ENCODE results near the gene GNB1. TPM values are rescaled to one million over a fixed set of nuclear protein-coding genes. Genes with fewer than 3 reads are reported as not detected.
A peak's percentile ranks its signal among the peaks of the same experiment; 100 is the strongest.

GNB1 gene
- total RNA-seq, 2 experiments from 2014 or later: 138 to 149 TPM

DNA sequence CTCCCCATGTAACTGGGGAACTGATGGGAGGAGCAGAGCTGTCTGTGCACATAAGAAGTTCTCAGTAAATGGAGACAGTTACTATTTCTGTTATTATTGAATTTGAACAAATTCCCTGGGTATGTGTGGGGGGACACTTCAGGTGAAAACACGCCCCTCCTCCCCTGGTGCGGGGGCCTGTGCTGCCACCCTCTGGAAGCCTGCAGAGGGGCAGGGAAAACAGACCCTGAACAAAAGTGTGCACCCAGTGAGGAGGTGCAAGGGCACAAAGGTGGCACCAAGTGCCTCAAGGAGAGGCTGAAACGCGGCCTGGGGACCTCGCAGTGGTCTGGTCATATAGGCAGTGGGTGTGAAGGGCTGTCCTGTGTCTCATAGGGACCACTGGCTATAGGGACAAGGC is 94.4 kb downstream of the GNB1 start:
- Histone ChIP-seq H3K27ac (ENCODE audit: low read depth in 1 of 2, low read length in 2 of 2) (no peak overlapping the region), H3K4me3 (ENCODE audit: low read length) (no peak overlapping the region), H3K9me3 (ENCODE audit: control insufficient read depth in 1 of 2, insufficient read depth in 1 of 2, low read length in 2 of 2) (no peaks in the 10 kb centered on the region), H3K4me1 (ENCODE audit: insufficient read depth, low read length) (peaks cover 7% of the 10 kb centered on the region), H3K36me3 (ENCODE audit: insufficient read depth, low read length) (peaks cover 84% of the 10 kb centered on the region), H3K27me3 (ENCODE audit: control insufficient read depth in 1 of 2, insufficient read depth in 2 of 2, low read length in 2 of 2) (no peaks in the 10 kb centered on the region)
- TF ChIP-seq, protein P1, sequence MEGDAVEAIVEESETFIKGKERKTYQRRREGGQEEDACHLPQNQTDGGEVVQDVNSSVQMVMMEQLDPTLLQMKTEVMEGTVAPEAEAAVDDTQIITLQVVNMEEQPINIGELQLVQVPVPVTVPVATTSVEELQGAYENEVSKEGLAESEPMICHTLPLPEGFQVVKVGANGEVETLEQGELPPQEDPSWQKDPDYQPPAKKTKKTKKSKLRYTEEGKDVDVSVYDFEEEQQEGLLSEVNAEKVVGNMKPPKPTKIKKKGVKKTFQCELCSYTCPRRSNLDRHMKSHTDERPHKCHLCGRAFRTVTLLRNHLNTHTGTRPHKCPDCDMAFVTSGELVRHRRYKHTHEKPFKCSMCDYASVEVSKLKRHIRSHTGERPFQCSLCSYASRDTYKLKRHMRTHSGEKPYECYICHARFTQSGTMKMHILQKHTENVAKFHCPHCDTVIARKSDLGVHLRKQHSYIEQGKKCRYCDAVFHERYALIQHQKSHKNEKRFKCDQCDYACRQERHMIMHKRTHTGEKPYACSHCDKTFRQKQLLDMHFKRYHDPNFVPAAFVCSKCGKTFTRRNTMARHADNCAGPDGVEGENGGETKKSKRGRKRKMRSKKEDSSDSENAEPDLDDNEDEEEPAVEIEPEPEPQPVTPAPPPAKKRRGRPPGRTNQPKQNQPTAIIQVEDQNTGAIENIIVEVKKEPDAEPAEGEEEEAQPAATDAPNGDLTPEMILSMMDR (IDR thresholded peaks at IDR 0.05): peak; percentile 30
- Mint-ChIP-seq H3K4me1 (ENCODE audit: low read depth) (peaks cover 7% of the 10 kb centered on the region), H3K36me3 (ENCODE audit: low read depth) (peaks cover 89% of the 10 kb centered on the region), H3K27me3 (no peaks in the 10 kb centered on the region), H3K4me3 (no peak overlapping the region), H3K9me3 (no peaks in the 10 kb centered on the region), H3K27ac (peak overlapping the region; percentile 27)
- ATAC-seq (ENCODE audit: poor library complexity): peak; percentile 54
- ChIA-PET CTCF (interaction anchor here (1.1 kb wide), 1 partner anchor 112 kb away, joined by 3 read pairs; no protein-coding TSS in a partner anchor), POLR2A (no interaction called here)
- DNase-seq: peak in 7 of 14 experiments; percentile 14 to 48 (median 28)
- intact Hi-C loops (cut with DNase I, micrococcal nuclease): no loop called here

DNA sequence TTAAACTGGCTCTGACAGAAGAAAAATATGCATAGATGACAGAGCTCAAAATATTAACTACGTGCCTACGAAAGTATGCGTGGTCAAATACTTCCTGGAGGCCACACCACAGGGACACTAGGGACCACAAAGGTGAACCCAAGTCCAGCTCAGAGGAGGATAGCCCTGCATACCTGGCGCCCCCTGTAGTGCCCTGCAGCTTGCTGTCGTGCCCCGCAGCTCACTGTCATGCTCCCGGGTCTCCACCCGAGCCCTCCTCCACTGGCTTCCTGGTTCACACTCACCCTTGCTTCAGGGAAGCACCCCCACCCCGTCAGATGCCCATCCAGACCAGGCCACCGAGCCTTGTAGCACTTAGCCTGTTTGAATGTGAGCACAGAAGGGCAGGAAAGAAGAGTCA is 95.9 kb downstream of the GNB1 start:
- Mint-ChIP-seq H3K27me3 (no peaks in the 10 kb centered on the region), H3K4me3 (no peak overlapping the region), H3K4me1 (ENCODE audit: low read depth) (peaks cover 4% of the 10 kb centered on the region), H3K9me3 (no peaks in the 10 kb centered on the region), H3K36me3 (ENCODE audit: low read depth) (peaks cover 88% of the 10 kb centered on the region), H3K27ac (no peak overlapping the region)
- DNase-seq: no peak
- ATAC-seq (ENCODE audit: poor library complexity): no peak
- H3K4me1 ChIP-seq (ENCODE audit: insufficient read depth, low read length): peaks cover 7% of the 10 kb centered on the region
- H3K9me3 ChIP-seq (ENCODE audit: control insufficient read depth in 1 of 2, insufficient read depth in 1 of 2, low read length in 2 of 2): no peaks in the 10 kb centered on the region
- intact Hi-C loops (cut with DNase I, micrococcal nuclease): no loop called here
- H3K4me3 ChIP-seq (ENCODE audit: low read length): no peak overlapping the region
- H3K27ac ChIP-seq (ENCODE audit: low read depth in 1 of 2, low read length in 2 of 2): no peak overlapping the region
- TF ChIP-seq, protein P1 (IDR thresholded peaks at IDR 0.05): no peak
- ChIA-PET CTCF (no interaction called here), POLR2A (no interaction called here)
- peaks cover 87% of the 10 kb centered on the region for H3K36me3 ChIP-seq (ENCODE audit: insufficient read depth, low read length)
- no peaks in the 10 kb centered on the region for H3K27me3 ChIP-seq (ENCODE audit: control insufficient read depth in 1 of 2, insufficient read depth in 2 of 2, low read length in 2 of 2)

DNA sequence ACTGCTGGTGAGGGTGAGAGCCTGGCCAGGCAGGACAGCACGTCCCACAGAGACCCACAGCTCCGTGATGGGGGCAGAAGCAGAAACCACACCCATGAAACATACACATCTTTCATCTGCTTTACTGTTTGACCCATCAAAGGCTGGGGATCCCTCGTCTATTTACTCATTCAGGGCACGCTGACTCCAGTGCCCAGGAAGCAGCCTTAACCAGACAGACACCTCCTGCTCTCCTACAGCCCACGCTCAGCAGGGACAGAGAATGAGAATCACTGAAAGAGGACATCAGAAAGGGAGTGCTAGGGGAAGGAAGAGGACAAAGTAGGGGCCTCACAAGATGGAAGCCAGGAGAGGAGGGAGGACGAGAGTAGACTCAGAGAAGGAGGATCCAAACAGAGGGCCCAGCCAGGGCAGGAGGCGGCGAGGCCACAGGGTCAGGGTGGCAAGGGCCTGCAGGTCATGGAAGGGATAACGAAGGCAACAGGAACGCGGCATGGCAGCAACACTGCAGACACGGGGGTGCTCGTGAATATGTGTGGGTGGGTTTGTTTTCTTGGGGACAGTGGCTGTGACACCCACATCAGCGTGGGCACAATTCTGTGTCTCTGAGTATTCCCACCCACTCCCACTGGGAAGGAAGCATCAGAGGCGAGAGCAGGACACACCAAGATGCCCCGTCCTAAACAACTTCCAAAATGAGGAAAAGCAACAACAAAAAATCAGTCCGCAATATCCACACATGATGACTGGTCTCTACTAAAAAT is 97.2 kb downstream of the GNB1 start:
- intact Hi-C loops (cut with DNase I, micrococcal nuclease): no loop called here
- no peak for ATAC-seq (ENCODE audit: poor library complexity)
- Mint-ChIP-seq H3K27me3 (no peaks in the 10 kb centered on the region), H3K27ac (peak overlapping the region; percentile 13), H3K36me3 (ENCODE audit: low read depth) (peaks cover 88% of the 10 kb centered on the region), H3K4me3 (no peak overlapping the region), H3K9me3 (no peaks in the 10 kb centered on the region), H3K4me1 (ENCODE audit: low read depth) (peaks cover 4% of the 10 kb centered on the region)
- POLR2A ChIA-PET: no interaction called here
- Histone ChIP-seq H3K36me3 (ENCODE audit: insufficient read depth, low read length) (peaks cover 89% of the 10 kb centered on the region), H3K9me3 (ENCODE audit: control insufficient read depth in 1 of 2, insufficient read depth in 1 of 2, low read length in 2 of 2) (no peaks in the 10 kb centered on the region), H3K27ac (ENCODE audit: low read depth in 1 of 2, low read length in 2 of 2) (no peak overlapping the region), H3K27me3 (ENCODE audit: control insufficient read depth in 1 of 2, insufficient read depth in 2 of 2, low read length in 2 of 2) (no peaks in the 10 kb centered on the region), H3K4me1 (ENCODE audit: insufficient read depth, low read length) (peaks cover 7% of the 10 kb centered on the region), H3K4me3 (ENCODE audit: low read length) (no peak overlapping the region)
- TF ChIP-seq, protein P1 (IDR thresholded peaks at IDR 0.05): no peak
- CTCF ChIA-PET: no interaction called here
- DNase-seq: no peak

All from CD4-positive, alpha-beta T cell (primary cell).